MG63 (cell line): ENCODE data around the gene IL12RB2. TPM values are rescaled to one million over a fixed set of nuclear protein-coding genes. Genes with fewer than 3 reads are reported as not detected.
A peak's percentile ranks its signal among the peaks of the same experiment; 100 is the strongest.

Experiments
- DNase-seq: peaks from one replicate; pipeline ENCODE4 v3.0.0-alpha.2; 2020
- H3K27me3 ChIP-seq: fragments of 250-450 bp; sonication (Bioruptor Pico); 2 replicates; pipeline ENCODE4 v1.5.1; 2020; ENCODE audit warnings: mild to moderate bottlenecking, moderate library complexity
- H3K36me3 ChIP-seq: fragments of 250-450 bp; sonication (Bioruptor Pico); 2 replicates; pipeline ENCODE4 v1.5.1; 2020; ENCODE audit warnings: mild to moderate bottlenecking, moderate library complexity
- H3K4me3 ChIP-seq: fragments of 250-450 bp; sonication (Bioruptor Pico); 2 replicates; pipeline ENCODE4 v1.5.1; 2020; ENCODE audit warnings: mild to moderate bottlenecking, moderate library complexity
- H3K9me3 ChIP-seq: fragments of 250-450 bp; sonication (Bioruptor Pico); 2 replicates; pipeline ENCODE4 v1.5.1; 2020; ENCODE audit warnings: mild to moderate bottlenecking, moderate library complexity
- total RNA-seq: library from RNA; depleted of rRNA; stranded (reverse); fragments of >200 nt; shearing (Covaris generic); gene quantifications from 2 replicates; pipeline ENCODE4 v1.2.3, GENCODE V29; 2014; ENCODE audit warnings: low replicate concordance; rRNA removed

IL12RB2 gene
- not detected in 2 replicates for total RNA-seq

- H3K36me3 ChIP-seq = no peaks in the 10 kb centered on the region
- H3K4me3 ChIP-seq = peak within 1 kb of the TSS; percentile 32
- no peak for DNase-seq
- H3K9me3 ChIP-seq = no peaks in the 10 kb centered on the region
- no peaks in the 10 kb centered on the region for H3K27me3 ChIP-seq
Observed at GRCh38 chr1:67307251-67308060, at the start of gene IL12RB2. IL12RB2 (plus strand) TSS chr1:67307873; CDS start chr1:67320369, 12,496 bp downstream.

GRCh38 chr1:67261680-67262079 is 46.0 kb upstream of the IL12RB2 start:
- Histone ChIP-seq H3K9me3 (no peaks in the 10 kb centered on the region), H3K4me3 (no peak overlapping the region), H3K36me3 (no peaks in the 10 kb centered on the region), H3K27me3 (no peaks in the 10 kb centered on the region)
- DNase-seq = no peak

- DNase-seq = no peak
- no peaks in the 10 kb centered on the region for H3K9me3 ChIP-seq
Observed at GRCh38 chr1:67262735-67263134, 44.9 kb upstream of the IL12RB2 start.

DNA sequence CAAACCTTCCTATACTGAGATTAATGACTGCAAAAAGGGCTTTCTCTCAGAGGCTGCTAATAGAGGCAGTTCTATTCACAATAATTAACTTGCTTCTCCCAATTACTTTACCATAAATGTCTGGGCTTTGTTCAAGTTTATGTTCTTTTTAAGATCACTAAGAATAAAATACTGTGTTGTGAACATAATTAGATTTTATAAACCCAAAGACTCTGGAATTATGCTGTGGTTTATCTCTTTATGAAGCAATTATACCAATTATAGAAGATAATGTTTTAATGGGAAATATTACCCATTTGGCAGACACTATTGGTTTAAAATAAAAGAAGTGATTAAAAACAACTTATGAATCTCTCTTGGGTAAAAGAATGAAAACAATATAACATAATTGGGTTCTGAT is 43.5 kb upstream of the IL12RB2 start:
- Histone ChIP-seq H3K9me3 (no peaks in the 10 kb centered on the region), H3K4me3 (no peak overlapping the region), H3K36me3 (no peaks in the 10 kb centered on the region), H3K27me3 (no peaks in the 10 kb centered on the region)
- no peak for DNase-seq

More at GRCh38 chr1:67262735-67263134, 44.9 kb upstream of the IL12RB2 start:
- Histone ChIP-seq H3K36me3 (no peaks in the 10 kb centered on the region), H3K27me3 (no peaks in the 10 kb centered on the region), H3K4me3 (no peak overlapping the region)

- H3K27me3 ChIP-seq = no peaks in the 10 kb centered on the region
- no peak for DNase-seq
- no peaks in the 10 kb centered on the region for H3K9me3 ChIP-seq
- H3K36me3 ChIP-seq = no peaks in the 10 kb centered on the region
- H3K4me3 ChIP-seq = no peak overlapping the region
Observed at GRCh38 chr1:67264899-67265298, 42.8 kb upstream of the IL12RB2 start.

DNA sequence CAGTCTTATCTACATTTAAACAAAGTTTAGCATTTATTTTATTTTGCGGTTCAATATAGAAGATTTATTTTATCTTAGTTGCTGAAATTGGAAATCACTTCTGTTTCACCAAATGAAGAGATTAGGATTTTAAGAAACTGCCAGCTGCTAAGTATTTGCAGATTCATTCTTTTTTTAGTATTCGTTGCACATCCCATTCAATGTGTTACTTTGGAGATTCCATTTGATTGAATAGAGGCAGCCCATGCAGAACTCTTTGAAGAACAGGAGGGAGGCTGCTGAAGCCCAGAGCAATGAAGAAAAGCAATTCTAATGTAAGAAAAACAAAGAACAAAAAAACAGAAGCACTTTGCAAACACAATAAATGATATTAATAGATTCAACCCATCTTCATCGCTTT is 38.6 kb upstream of the IL12RB2 start:
- no peaks in the 10 kb centered on the region for H3K36me3 ChIP-seq

DNA sequence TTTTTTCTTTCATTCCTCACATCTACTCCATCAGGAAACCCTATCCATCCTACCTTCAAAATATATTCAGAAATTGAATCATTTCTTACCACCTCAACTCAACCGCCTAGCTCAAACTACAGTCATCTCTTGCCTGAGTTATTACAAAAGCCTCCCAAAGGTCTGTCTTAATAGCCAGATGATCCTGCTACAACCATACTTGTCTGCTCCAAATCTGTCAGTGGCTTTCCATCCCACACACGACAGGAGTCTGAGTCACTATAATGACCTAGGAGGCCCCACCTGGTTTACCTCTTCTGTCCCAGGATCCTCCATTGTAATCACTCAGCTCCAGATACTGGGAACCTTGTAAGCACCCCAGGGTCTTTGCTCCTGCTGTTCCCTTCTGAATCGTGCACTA is 37.1 kb upstream of the IL12RB2 start:
- Histone ChIP-seq H3K4me3 (no peak overlapping the region), H3K27me3 (0 out of 2 replicates have a peak, but pooled peaks cover 3% of the 10 kb centered on the region)
- no peak for DNase-seq

More for the DNA sequence above, 38.6 kb upstream of the IL12RB2 start:
- DNase-seq = no peak
- Histone ChIP-seq H3K9me3 (no peaks in the 10 kb centered on the region), H3K27me3 (no peaks in the 10 kb centered on the region), H3K4me3 (no peak overlapping the region)

DNA sequence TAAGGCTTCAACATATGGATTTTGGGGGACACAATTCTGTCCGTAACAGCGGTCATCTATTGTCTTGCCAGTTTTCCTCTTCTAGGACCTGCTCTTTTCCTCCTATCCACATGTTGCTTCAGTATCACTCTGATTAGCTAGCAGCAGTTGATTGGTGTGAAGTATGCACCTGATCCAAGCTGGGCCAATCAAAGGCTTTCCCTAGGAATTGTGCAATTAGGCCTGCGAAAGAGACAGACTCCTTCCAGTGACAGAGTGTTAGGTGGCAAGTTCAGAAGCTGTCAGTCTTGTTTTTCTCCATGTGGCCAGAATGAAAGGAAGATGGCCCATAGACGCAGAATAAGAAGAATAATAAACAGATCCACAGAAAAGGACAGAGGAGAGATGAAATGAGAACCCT is 34.1 kb upstream of the IL12RB2 start:
- no peak for DNase-seq
- Histone ChIP-seq H3K36me3 (no peaks in the 10 kb centered on the region), H3K4me3 (no peak overlapping the region), H3K9me3 (no peaks in the 10 kb centered on the region), H3K27me3 (0 out of 2 replicates have a peak, but pooled peaks cover 3% of the 10 kb centered on the region)

More for the DNA sequence above, 37.1 kb upstream of the IL12RB2 start:
- no peaks in the 10 kb centered on the region for H3K9me3 ChIP-seq
- H3K36me3 ChIP-seq = no peaks in the 10 kb centered on the region

DNA sequence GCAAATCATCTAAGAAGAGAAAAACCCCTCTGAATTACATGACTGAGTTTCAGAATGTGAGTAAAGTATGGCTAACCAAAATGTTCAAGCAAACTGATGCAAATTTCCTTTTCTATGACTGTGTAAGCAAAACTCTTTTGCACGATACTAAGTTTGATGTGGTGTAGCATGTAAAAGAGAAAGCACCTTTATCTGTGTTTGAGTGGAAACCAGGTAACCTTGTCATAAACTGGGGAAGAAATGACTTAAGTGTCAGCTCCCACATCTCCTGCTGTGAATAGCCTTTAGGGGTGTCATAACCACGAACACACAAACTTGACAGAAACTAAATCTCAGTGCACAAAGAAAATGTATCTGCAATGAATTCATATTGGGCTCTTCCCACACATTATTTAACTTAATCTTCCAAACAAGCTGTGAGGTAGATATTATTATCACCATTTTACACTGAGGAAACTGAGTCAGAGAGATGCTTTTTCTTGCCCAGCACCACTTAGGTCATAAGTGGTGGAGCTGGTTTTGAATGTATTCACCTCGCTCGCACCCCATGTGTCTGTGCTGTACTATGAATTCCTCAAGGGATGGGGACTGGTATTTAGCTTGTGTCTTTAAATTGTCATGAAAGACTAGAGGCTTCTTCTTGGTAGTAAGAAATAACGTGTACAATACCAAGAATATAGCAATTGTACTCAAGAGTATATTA is 32.9 kb upstream of the IL12RB2 start:
- H3K9me3 ChIP-seq = no peaks in the 10 kb centered on the region
- no peaks in the 10 kb centered on the region for H3K36me3 ChIP-seq
- H3K4me3 ChIP-seq = no peak overlapping the region
- H3K27me3 ChIP-seq = 0 out of 2 replicates have a peak, but pooled peaks cover 3% of the 10 kb centered on the region
- no peak for DNase-seq

DNA sequence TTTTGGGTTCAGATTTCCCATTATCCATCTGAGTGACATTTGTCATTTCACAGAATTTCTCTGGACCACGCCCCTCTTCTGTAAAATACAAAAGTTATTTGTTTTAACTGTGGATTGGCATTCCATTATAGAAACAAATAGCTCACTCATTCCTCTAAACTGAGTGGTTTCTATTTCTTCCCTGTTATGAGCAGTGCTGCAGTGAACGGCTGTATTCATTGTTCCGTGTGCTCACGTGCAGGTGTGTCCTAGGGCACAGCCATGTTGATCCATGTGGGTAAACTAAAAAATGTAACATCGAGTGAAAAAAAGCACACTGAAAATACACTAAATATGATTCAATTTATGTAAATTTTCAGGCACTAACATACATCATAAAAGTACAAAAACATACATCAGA is 27.0 kb upstream of the IL12RB2 start:
- no peaks in the 10 kb centered on the region for H3K9me3 ChIP-seq
- no peaks in the 10 kb centered on the region for H3K27me3 ChIP-seq
- H3K4me3 ChIP-seq = no peak overlapping the region
- DNase-seq = no peak
- no peaks in the 10 kb centered on the region for H3K36me3 ChIP-seq

DNA sequence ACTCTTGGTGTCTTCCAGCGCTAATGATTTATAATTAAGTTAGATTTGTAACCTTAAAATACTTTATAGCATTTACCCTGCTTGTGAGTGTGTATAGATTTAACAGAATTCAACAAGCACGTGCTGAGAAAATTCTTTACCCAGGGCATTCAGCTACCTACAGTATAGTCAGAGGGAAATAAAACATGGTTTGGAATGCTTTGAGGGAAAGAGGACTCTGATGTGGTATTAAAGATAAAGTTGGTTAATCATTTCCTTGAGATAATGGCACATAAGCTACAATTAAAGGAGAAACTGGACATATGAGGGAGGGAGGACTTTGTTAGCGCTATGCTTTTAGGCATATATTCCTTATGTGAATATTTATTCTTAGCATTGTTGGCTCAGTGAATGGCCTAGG is 26.4 kb upstream of the IL12RB2 start:
- Histone ChIP-seq H3K4me3 (no peak overlapping the region), H3K9me3 (no peaks in the 10 kb centered on the region), H3K27me3 (no peaks in the 10 kb centered on the region), H3K36me3 (no peaks in the 10 kb centered on the region)
- DNase-seq = no peak

DNA sequence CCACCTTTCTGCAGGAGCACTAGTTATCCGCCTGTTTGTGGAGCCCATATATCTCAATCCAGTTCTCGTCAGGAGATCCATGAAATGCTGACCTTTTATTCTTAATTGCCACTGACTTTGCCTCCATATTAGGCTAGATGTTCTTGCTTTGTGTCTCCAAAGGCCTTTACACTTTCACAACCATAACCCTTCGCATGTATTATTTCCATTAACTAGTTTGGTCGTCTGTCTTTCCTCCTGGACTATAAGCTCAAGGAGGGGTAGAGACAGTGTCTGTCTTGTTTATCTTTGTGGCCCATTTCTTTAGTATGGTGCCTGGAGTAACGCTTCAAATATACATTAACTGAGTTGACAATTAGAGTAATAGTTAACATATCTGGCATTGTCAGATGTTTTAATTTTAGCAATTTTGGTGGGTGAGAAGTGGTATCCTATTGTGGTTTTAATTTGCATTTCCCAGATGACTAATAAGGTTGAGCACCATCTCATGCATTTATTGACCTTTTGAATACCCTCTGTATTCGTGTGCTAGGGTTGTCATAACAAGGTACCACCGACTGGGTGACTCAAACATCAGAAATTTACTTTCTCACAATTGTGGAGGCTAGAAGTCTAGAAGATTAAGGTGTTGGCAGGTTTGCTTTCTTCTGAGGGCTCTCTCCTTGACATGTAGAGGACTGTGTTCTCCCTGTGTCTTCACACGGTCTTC is 21.7 kb upstream of the IL12RB2 start:
- no peaks in the 10 kb centered on the region for H3K9me3 ChIP-seq
- H3K4me3 ChIP-seq = no peak overlapping the region
- H3K36me3 ChIP-seq = no peaks in the 10 kb centered on the region
- no peak for DNase-seq
- H3K27me3 ChIP-seq = no peaks in the 10 kb centered on the region

GRCh38 chr1:67290236-67290635 is 17.4 kb upstream of the IL12RB2 start:
- Histone ChIP-seq H3K36me3 (no peaks in the 10 kb centered on the region), H3K9me3 (no peaks in the 10 kb centered on the region), H3K4me3 (no peak overlapping the region), H3K27me3 (no peaks in the 10 kb centered on the region)
- no peak for DNase-seq

DNA sequence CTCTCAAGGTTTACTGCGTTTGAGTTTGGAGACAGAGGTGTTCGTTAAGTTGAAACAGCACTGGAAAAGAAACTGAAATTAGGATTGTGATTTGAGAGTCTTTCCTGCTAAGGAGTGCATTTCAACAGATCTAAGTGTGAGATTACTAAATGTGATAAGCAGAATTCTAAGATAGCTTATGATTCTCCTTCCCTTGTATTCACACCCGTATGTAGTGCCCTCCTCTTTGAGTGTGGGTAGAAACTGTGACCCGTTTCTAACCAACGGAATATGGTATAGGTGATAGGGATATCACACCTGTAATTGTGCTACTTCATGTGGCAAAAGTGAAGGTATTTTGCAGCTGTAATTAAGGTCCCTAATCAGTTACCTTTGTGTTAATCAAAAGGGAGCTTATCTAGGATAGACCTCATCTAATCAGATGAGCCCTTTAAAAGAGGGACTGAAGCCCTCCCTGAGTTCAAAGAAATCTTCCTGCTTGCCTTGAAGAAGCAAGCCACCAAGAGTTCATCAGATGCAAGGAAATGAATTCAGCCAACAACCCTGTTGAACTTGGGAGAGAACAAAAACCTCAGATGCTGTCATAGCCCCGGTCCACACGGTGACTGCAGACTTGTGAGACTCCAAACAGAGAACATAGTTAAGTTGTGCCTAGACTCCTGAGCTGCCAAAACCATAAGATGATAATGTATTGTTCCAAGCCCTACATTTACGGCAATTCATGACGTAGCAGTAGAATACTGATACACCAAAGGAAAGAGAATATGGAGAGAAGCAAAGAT is 12.6 kb upstream of the IL12RB2 start:
- Histone ChIP-seq H3K36me3 (no peaks in the 10 kb centered on the region), H3K27me3 (no peaks in the 10 kb centered on the region), H3K4me3 (no peak overlapping the region), H3K9me3 (no peaks in the 10 kb centered on the region)
- no peak for DNase-seq

- no peak overlapping the region for H3K4me3 ChIP-seq
- no peaks in the 10 kb centered on the region for H3K9me3 ChIP-seq
- H3K36me3 ChIP-seq = no peaks in the 10 kb centered on the region
- DNase-seq = no peak
- no peaks in the 10 kb centered on the region for H3K27me3 ChIP-seq
Observed at GRCh38 chr1:67298762-67299161, 8.9 kb upstream of the IL12RB2 start.

GRCh38 chr1:67299296-67299695 is 8.4 kb upstream of the IL12RB2 start:
- DNase-seq = peak; percentile 61
- H3K36me3 ChIP-seq = no peaks in the 10 kb centered on the region
- H3K9me3 ChIP-seq = no peaks in the 10 kb centered on the region
- no peaks in the 10 kb centered on the region for H3K27me3 ChIP-seq
- no peak overlapping the region for H3K4me3 ChIP-seq
